HFF-Myc (cell line): ENCODE measurements around the gene MST1.

Experiments used
- DNase-seq: peaks from one replicate; pipeline ENCODE4 v3.0.0-alpha.2; 2011; ENCODE audit warnings: low read depth; ENCODE audit errors: extremely low read depth
- H3K4me3 ChIP-seq: replicated peaks from 2 replicates; pipeline ENCODE4 v1.5.1; 2011; ENCODE audit warnings: low read depth, mild to moderate bottlenecking, control low read depth, low read length
- CTCF ChIP-seq: IDR thresholded peaks from 2 replicates; pipeline ENCODE4 v1.5.1; 2012; ENCODE audit warnings: mild to moderate bottlenecking, low read depth, low read length, control low read depth; ENCODE audit errors: missing control alignments

The MST1 gene

DNA sequence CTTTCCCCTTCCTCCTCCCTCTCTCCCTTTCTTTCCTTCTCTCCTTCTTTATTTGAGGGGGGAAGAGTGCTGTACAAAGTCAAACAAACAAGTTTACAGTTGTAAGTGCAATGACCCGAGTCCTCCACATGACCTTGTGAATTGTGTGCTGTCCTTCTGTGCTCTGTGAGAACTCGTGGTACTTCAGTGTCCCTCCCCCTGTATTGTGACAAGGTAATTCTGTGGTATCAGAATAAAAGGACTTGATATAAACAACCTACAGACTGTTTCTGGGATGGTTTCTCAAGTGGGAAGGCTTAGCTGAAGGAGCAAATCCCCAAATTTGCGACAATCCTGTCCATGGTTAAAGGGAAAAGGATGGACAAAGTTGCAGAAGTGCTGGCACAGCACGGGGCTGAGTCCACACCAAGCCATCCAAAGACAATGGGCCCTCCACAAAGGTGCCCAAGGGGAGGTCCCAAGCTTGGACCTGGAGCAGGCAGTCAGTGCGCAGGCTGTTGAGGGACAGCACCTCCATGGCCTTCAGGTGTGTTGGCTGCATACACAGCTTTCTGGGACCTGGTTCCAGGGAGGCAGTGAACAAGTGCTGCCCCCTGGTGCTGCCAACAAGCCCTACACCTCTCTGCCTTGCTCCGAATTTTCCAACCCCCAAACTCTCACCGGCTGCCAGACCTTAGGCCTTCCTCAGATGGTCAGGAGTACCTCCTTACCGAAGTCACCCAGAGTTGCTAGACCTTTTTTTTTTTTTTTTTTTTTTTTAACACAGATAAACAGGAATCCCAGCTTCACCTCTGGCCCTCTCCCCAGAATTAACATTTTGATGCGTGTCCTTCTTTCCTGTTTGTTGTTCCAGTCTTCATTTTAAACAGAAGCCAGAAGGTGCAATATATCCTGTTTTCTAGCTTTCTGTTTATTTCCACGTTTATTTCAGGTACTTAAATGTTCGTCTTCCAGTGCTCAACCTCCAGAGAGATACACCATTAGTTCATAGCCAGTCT is 17.7 kb downstream of the MST1 start:
- DNase-seq, result peak; percentile 32
- no peak overlapping the region for H3K4me3 ChIP-seq
- peak; percentile 88 for TF ChIP-seq CTCF

- no peak for DNase-seq
- H3K4me3 ChIP-seq, result no peak overlapping the region
- TF ChIP-seq CTCF, result no peak
Observed at GRCh38 chr3:49670940-49671290, 18.4 kb downstream of the MST1 start.

DNA sequence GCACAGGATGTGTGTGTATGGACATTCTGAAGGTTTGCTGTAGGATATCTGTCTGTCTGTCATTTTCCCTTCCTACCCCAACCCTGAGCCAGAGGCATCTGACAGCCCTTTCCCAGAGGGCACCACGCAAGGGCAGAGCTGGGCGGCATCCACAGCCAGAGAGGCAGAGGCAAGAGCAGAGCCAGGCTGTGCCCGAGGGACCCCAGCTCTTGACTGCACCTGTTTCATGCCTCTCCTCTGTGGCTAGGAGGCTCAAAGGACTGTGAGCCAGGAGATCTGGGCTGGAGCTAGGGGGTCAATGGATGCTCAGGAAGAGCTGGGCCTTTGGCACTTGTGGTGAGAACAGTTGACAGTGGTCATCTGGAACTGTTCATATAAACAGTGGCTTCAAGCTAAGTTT is 19.9 kb downstream of the MST1 start:
- TF ChIP-seq CTCF, result no peak
- no peak overlapping the region for H3K4me3 ChIP-seq
- no peak for DNase-seq

- DNase-seq, result no peak
- H3K4me3 ChIP-seq, result no peak overlapping the region
- TF ChIP-seq CTCF, result no peak
Observed at GRCh38 chr3:49668861-49669260, 20.4 kb downstream of the MST1 start.

- no peak for TF ChIP-seq CTCF
- H3K4me3 ChIP-seq, result no peak overlapping the region
- no peak for DNase-seq
Observed at GRCh38 chr3:49668414-49668797, 20.9 kb downstream of the MST1 start.

DNA sequence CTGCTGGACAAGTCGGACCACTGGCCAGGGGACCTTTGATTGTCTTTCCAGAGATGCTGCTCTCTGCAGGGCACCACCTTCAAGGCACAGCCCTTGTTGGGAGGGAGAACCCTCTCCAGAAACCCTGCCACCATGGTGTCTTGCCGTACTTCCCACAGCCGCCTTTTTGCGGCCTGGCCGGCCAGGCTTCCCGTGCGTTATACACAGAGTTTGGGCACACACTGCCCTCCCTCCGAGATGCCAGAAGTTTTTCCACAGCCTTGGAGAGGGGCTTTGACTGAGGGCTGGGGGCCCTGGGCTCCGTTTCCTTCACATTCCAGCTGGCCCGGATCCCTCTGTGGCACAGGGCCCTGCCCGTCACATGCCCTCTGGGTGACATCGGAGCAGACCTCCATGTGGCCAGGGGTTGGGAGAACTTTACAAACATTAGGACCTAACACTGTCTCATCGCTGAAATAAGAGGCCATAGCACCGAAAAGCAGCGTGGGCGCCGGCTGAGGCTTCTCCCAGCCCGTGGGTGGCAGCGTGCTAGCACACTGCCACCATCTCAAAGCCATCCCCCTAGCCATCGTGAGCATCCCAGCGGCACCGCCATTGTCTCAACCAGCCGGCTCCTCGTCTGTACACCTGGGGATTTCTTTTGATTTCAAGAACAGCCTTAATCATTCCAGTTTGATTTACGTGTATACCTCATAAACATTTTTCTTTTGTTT is 21.4 kb downstream of the MST1 start:
- H3K4me3 ChIP-seq, result no peak overlapping the region
- TF ChIP-seq CTCF, result no peak
- no peak for DNase-seq
